Measurements from ENCODE around the gene ITSN2.

- no peak for TF ChIP-seq CTCF (IDR thresholded peaks at IDR 0.05; ENCODE audit: poor library complexity, severe bottlenecking)
- TF ChIP-seq TAF1 (IDR thresholded peaks at IDR 0.05; ENCODE audit: low read depth), result no peak
- TF ChIP-seq POLR2AphosphoS5 (IDR thresholded peaks at IDR 0.05), result no peak
- TF ChIP-seq EP300 (conservative IDR thresholded peaks at IDR 0.05; ENCODE audit: poor library complexity, severe bottlenecking), result no peak
- TF ChIP-seq MXI1 (conservative IDR thresholded peaks at IDR 0.05; ENCODE audit: poor library complexity, severe bottlenecking), result no peak
- TF ChIP-seq SMC3 (conservative IDR thresholded peaks at IDR 0.05; ENCODE audit: poor library complexity), result no peak
- TF ChIP-seq REST (IDR thresholded peaks at IDR 0.05; ENCODE audit: borderline replicate concordance), result no peak
- no peak for TF ChIP-seq RAD21 (conservative IDR thresholded peaks at IDR 0.05)
- TF ChIP-seq EZH2 (IDR thresholded peaks at IDR 0.05; ENCODE audit: borderline replicate concordance, insufficient read depth, low read length, poor library complexity, severe bottlenecking), result no peak
Measured at GRCh38 chr2:24269265-24269664, 91.1 kb downstream of the ITSN2 start.
